ENCODE results near the gene KLHL42. TPM values are rescaled to one million over a fixed set of nuclear protein-coding genes. Genes with fewer than 3 reads are reported as not detected.

KLHL42 gene, protein sequence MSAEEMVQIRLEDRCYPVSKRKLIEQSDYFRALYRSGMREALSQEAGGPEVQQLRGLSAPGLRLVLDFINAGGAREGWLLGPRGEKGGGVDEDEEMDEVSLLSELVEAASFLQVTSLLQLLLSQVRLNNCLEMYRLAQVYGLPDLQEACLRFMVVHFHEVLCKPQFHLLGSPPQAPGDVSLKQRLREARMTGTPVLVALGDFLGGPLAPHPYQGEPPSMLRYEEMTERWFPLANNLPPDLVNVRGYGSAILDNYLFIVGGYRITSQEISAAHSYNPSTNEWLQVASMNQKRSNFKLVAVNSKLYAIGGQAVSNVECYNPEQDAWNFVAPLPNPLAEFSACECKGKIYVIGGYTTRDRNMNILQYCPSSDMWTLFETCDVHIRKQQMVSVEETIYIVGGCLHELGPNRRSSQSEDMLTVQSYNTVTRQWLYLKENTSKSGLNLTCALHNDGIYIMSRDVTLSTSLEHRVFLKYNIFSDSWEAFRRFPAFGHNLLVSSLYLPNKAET
- 23.2 and 40.4 TPM in 2 replicates for total RNA-seq

DNA sequence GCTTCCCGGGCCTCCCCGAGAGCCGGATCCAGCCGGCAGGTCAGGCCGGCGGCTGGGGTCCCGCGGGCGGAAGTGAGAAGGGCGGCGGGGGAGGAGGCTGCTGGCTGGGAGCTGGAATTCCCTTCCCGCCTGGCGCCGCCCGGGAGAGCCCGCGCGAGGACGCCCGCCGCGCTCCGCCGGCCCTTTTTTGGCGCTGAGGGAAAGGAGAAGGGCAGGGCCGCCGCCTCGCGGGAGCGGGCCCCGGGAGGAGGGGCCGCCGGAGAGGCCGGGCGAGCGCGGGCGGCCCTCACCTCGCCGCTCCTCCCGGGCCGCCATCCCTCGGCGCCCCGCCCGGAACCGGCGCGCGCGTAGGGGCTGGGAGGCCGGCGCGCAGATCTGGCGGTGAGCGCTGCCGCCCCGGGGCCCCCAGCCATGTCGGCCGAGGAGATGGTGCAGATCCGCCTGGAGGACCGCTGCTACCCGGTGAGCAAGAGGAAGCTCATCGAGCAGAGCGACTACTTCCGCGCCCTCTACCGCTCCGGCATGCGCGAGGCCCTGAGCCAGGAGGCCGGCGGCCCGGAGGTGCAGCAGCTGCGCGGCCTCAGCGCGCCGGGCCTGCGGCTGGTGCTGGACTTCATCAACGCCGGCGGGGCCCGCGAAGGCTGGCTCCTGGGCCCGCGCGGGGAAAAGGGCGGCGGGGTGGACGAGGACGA is at the start of gene KLHL42, which contains the start of gene MANSC4:
Gene KLHL42, plus strand, starts transcription at position 314 of the 692 bp plus-strand sequence. Its CDS starts 98 bp downstream, at position 412.
Gene MANSC4, minus strand, starts transcription at position 317 of the 692 bp plus-strand sequence. CDS start 8,960 bp downstream, outside the sequence.

Other genes with a start within 250 kb of the KLHL42 start
- 1.5 and 1.7 TPM in 2 replicates for gene REP15, start 83.8 kb upstream of the KLHL42 start, total RNA-seq
- 37.1 and 38.5 TPM in 2 replicates for gene MRPS35, start 69.4 kb upstream of the KLHL42 start, total RNA-seq
- not detected in 2 replicates for gene MANSC4, start within 50 bp of the KLHL42 start, total RNA-seq
- 1.8 and 2.0 TPM in 2 replicates for gene PTHLH, start 192.5 kb downstream of the KLHL42 start, total RNA-seq